K562 (cell line): ENCODE measurements around the gene NDUFAB1. TPM values are rescaled to one million over a fixed set of nuclear protein-coding genes. Genes with fewer than 3 reads are reported as not detected.

Experiments
- CTBP1 ChIP-seq: fragments of 450-650 bp; IDR thresholded peaks from 2 replicates; pipeline ENCODE4 v1.6.1; 2016; ENCODE audit warnings: borderline replicate concordance
- EP300 ChIP-seq: IDR thresholded peaks from 2 replicates; pipeline ENCODE4 v1.6.1; 2012; ENCODE audit warnings: low read length, improper control_type of control experiment
- ETV5 ChIP-seq: sonication (generic); formaldehyde crosslinking; IDR thresholded peaks from 2 replicates; pipeline ENCODE4 v1.4.0; 2020; ENCODE audit warnings: low read depth, mild to moderate bottlenecking, missing genetic modification reagents
- GABPB2 ChIP-seq: fragments of 250-450 bp; sonication (Bioruptor Pico); conservative IDR thresholded peaks from 2 replicates; pipeline ENCODE4 v1.5.1; 2021; ENCODE audit warnings: mild to moderate bottlenecking
- KLF1 ChIP-seq: fragments of 450-650 bp; IDR thresholded peaks from 2 replicates; pipeline ENCODE4 v1.6.1; 2016; ENCODE audit warnings: missing genetic modification characterization, missing compliant biosample characterization
- MAZ ChIP-seq, 2 experiments: fragments of 450-650 bp in 1 of 2; sonication (generic) in 1 of 2; formaldehyde crosslinking; IDR thresholded peaks in 1 of 2; conservative IDR thresholded peaks in 1 of 2; 2 replicates each; pipeline versions ENCODE4 v1.4.0 to v1.5.0; 2020; ENCODE audit warnings: mild to moderate bottlenecking in 1 of 2, missing genetic modification reagents in 1 of 2
- NR1H2 ChIP-seq: sonication (generic); formaldehyde crosslinking; IDR thresholded peaks from 2 replicates; pipeline ENCODE4 v1.4.0; 2020; ENCODE audit warnings: mild to moderate bottlenecking, missing genetic modification reagents
- NR3C1 ChIP-seq: sonication (generic); formaldehyde crosslinking; IDR thresholded peaks from 2 replicates; pipeline ENCODE4 v1.8.1; 2022; ENCODE audit warnings: missing genetic modification reagents
- TAF7 ChIP-seq: fragments of 450-650 bp; IDR thresholded peaks from 2 replicates; pipeline ENCODE4 v1.6.1; 2016; ENCODE audit warnings: missing genetic modification characterization, missing compliant biosample characterization
- TCF3 ChIP-seq: sonication (generic); formaldehyde crosslinking; IDR thresholded peaks from 2 replicates; pipeline ENCODE4 v1.4.0; 2020; ENCODE audit warnings: mild to moderate bottlenecking, missing genetic modification reagents
- ZC3H8 ChIP-seq: fragments of 450-650 bp; IDR thresholded peaks from 2 replicates; pipeline ENCODE4 v1.6.1; 2017
- polyA plus RNA-seq, 8 experiments: library from polyadenylated mRNA; depleted of rRNA in 4 of 8; stranded (reverse) in 5 of 8; unstranded in 3 of 8; fragments of >200 nt; fragmentation: Nextera tagmentation in 2 of 8; fragmentation: Illumina TruSeq in 1 of 8; extraction: Ambion mirVana in 2 of 8; extraction: Trizol in 1 of 8; gene quantifications; 2 replicates each; pipeline versions ENCODE4 v1.2.1 to v1.2.3, GENCODE V29; 2011 to 2014; ENCODE audit warnings: inconsistent platforms in 1 of 8, missing spikeins in 1 of 8
- total RNA-seq, 7 experiments: library from RNA; depleted of rRNA in 6 of 7; stranded (reverse); fragments of >200 nt in 6 of 7; fragmentation: Illumina TruSeq in 2 of 7; extraction: Trizol in 2 of 7; gene quantifications; 2 replicates each; pipeline versions ENCODE4 v1.2.1 to v1.2.3, GENCODE V29; 2011 to 2021; ENCODE audit warnings: low replicate concordance in 1 of 7
- TF ChIP-seq, protein P1 (sequence below): sonication (generic); formaldehyde crosslinking; IDR thresholded peaks from 2 replicates; pipeline ENCODE4 v1.8.0; 2022; ENCODE audit warnings: mild to moderate bottlenecking, missing genetic modification reagents, borderline replicate concordance
- TF ChIP-seq, protein P2 (sequence below): fragments of 450-650 bp; IDR thresholded peaks from 2 replicates; pipeline ENCODE4 v1.6.1; 2014; ENCODE audit warnings: low read depth, mild to moderate bottlenecking, moderate library complexity, borderline replicate concordance
- TF ChIP-seq, protein P3 (sequence below), 3 experiments: fragments of 200-800 bp in 1 of 3; sonication (Bioruptor generic) in 1 of 3; sonication (generic) in 1 of 3; formaldehyde crosslinking in 1 of 3; IDR thresholded peaks; 2 replicates each; pipeline versions ENCODE4 v1.6.1 to v1.8.0; 2016 to 2022; ENCODE audit warnings: mild to moderate bottlenecking in 2 of 3, missing compliant biosample characterization in 2 of 3, missing genetic modification characterization in 2 of 3, missing genetic modification reagents in 1 of 3
- TF ChIP-seq, protein P4 (sequence below): fragments of 450-650 bp; formaldehyde crosslinking; IDR thresholded peaks from 2 replicates; pipeline ENCODE4 v1.4.0; 2020; ENCODE audit warnings: mild to moderate bottlenecking, mixed read lengths
- TF ChIP-seq, protein P5 (sequence below): fragments of 250-450 bp; sonication (Bioruptor Pico); IDR thresholded peaks from 2 replicates; pipeline ENCODE4 v1.9.0; 2021; ENCODE audit warnings: mild to moderate bottlenecking

The NDUFAB1 gene
- total and polyA plus RNA-seq, 9 of the 15 experiments (the other 6 are each of a cell fraction or from before 2014, with no cell fraction given) = 123 to 481 (median 238) TPM

DNA sequence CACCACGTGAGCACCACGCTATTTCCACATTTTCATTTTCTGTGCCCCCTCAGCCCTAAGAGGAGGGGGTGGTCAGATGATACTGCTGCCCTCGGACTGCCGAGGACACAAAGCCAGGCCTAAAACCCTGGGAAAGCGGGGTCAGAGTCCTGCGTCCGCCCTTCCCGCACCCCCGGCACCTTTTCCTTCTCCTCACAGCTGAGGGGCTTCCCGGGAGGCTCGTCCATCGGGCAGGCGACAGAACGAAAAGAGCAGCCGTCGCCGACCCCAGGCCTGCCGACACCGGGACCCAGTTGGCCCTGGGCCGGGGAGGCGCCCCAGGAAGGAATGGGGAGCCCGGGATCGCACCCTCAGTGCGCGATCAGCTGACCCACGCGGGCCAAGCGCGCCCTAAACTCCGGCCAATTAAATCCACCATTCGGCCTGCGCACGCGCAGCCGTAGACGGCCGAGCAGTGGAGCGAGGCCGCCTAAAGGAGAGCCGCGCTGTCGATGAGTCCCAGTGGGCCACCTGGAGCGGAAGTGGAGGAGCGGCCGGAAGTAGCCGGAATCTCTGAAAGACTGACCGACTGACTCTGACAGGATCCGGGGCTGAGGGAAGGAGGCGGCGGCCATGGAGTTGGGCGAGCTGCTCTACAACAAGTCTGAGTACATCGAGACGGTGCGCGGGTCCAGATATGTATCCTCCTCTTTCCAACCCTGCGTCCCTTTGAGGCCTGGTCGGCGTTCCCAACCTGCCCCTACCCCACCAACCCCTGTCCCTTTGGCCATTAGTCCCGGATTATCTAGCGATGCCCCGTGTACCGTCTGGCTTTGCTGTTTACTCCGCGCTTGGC is 45.0 kb upstream of the NDUFAB1 start, which contains the start of the genes DCTN5 and PALB2 (continued):
- 0 out of 2 replicates have a peak, but pooled peaks have one; percentile 32 for TF ChIP-seq KLF1 (tag)
- peak; percentile 37; the same call in 1 of the 2 replicates for TF ChIP-seq CTBP1
- peak; percentile 39; the same call in 1 of the 2 replicates for TF ChIP-seq TCF3
- TF ChIP-seq, protein P1, sequence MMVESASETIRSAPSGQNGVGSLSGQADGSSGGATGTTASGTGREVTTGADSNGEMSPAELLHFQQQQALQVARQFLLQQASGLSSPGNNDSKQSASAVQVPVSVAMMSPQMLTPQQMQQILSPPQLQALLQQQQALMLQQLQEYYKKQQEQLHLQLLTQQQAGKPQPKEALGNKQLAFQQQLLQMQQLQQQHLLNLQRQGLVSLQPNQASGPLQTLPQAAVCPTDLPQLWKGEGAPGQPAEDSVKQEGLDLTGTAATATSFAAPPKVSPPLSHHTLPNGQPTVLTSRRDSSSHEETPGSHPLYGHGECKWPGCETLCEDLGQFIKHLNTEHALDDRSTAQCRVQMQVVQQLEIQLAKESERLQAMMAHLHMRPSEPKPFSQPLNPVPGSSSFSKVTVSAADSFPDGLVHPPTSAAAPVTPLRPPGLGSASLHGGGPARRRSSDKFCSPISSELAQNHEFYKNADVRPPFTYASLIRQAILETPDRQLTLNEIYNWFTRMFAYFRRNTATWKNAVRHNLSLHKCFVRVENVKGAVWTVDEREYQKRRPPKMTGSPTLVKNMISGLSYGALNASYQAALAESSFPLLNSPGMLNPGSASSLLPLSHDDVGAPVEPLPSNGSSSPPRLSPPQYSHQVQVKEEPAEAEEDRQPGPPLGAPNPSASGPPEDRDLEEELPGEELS (CRISPR knock-in tag) = 0 out of 2 replicates have a peak, but pooled peaks have one; percentile 57
- peak; percentile 41 for TF ChIP-seq EP300
- no peak for TF ChIP-seq NR3C1 (CRISPR knock-in tag)
- TF ChIP-seq, protein P2, sequence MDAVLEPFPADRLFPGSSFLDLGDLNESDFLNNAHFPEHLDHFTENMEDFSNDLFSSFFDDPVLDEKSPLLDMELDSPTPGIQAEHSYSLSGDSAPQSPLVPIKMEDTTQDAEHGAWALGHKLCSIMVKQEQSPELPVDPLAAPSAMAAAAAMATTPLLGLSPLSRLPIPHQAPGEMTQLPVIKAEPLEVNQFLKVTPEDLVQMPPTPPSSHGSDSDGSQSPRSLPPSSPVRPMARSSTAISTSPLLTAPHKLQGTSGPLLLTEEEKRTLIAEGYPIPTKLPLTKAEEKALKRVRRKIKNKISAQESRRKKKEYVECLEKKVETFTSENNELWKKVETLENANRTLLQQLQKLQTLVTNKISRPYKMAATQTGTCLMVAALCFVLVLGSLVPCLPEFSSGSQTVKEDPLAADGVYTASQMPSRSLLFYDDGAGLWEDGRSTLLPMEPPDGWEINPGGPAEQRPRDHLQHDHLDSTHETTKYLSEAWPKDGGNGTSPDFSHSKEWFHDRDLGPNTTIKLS = peak; percentile 78
- TF ChIP-seq ZC3H8 = no peak
- TF ChIP-seq, protein P3, sequence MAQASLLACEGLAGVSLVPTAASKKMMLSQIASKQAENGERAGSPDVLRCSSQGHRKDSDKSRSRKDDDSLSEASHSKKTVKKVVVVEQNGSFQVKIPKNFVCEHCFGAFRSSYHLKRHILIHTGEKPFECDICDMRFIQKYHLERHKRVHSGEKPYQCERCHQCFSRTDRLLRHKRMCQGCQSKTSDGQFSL (CRISPR knock-in tag; IDR thresholded peaks at IDR 0.05) = 0 out of 2 replicates have a peak, but pooled peaks have one; percentile 29
- TF ChIP-seq, protein P3 (tag; IDR thresholded peaks at IDR 0.05) = no peak; a peak in 1 of 4 replicates
- TF ChIP-seq GABPB2 (CRISPR knock-in tag) = no peak
- peak; percentile 85; the same call in 1 of the 2 replicates for TF ChIP-seq NR1H2 (CRISPR knock-in tag)
- TF ChIP-seq, protein P4, sequence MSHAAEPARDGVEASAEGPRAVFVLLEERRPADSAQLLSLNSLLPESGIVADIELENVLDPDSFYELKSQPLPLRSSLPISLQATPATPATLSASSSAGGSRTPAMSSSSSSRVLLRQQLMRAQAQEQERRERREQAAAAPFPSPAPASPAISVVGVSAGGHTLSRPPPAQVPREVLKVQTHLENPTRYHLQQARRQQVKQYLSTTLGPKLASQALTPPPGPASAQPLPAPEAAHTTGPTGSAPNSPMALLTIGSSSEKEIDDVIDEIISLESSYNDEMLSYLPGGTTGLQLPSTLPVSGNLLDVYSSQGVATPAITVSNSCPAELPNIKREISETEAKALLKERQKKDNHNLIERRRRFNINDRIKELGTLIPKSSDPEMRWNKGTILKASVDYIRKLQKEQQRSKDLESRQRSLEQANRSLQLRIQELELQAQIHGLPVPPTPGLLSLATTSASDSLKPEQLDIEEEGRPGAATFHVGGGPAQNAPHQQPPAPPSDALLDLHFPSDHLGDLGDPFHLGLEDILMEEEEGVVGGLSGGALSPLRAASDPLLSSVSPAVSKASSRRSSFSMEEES (CRISPR knock-in tag) = peak; percentile 46
- peak; percentile 97 for TF ChIP-seq ETV5
- TF ChIP-seq TAF7 (tag) = peak; percentile 31; the same call in 1 of the 2 replicates
- TF ChIP-seq MAZ (CRISPR knock-in tag; conservative IDR thresholded peaks at IDR 0.05 in 1 of 2, IDR thresholded peaks at IDR 0.05 in 1 of 2) = peak; percentile 90 to 96
- TF ChIP-seq, protein P5, sequence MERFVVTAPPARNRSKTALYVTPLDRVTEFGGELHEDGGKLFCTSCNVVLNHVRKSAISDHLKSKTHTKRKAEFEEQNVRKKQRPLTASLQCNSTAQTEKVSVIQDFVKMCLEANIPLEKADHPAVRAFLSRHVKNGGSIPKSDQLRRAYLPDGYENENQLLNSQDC = no peak
